NCI-H748 (cell line): ENCODE measurements around the gene ZNF283.
"Not testable (repeated sequence)": the region's sequence is repeated elsewhere in the genome, so short reads cannot be mapped to it uniquely, and the experiment has no call there.

ENCODE experiments used
- DNase-seq: peaks from one replicate; lab custom pipeline; 2025; ENCODE audit not compliant: unreplicated experiment; lab: John Stamatoyannopoulos, UW

The ZNF283 gene

DNA sequence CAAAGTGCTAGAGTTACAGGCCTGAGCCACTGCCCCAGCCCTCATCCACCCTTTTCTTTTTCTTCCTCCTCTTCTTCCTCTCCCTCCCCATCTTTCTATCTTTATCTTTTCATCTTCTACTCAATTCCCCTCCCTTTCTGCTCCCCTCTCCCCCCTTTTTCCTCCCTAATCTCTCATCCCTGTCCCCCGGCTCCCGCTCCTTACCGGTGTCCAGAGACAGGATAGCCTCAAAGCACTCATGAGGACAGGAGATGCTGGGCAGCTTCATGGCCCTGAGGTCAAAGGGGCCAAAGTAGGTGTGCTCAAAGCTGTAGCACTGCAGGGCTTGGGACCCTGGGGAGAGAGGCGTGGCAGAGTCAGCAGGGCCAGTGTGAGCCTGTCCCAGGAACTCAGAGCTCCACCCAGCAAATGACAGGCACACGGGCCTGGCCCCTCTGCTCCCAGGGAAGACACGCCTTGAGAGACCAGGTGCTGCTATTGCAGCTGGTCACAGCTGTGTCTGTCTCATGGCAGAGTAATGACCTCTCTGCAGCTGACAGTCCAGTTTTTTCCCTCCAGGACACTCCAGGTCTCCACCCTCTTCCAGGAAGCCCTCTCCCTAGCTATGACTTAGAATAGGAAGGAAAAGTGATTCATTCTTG, 27.5 kb upstream of the ZNF283 start:
- DNase-seq: peak; percentile 29

- DNase-seq: no peak
These were observed 24.7 kb upstream of the ZNF283 start, which contains the start of gene LYPD5 for GRCh38 chr19:43802216-43802951. LYPD5 (minus strand) TSS chr19:43802447; CDS start chr19:43802380, 67 bp downstream.

DNA sequence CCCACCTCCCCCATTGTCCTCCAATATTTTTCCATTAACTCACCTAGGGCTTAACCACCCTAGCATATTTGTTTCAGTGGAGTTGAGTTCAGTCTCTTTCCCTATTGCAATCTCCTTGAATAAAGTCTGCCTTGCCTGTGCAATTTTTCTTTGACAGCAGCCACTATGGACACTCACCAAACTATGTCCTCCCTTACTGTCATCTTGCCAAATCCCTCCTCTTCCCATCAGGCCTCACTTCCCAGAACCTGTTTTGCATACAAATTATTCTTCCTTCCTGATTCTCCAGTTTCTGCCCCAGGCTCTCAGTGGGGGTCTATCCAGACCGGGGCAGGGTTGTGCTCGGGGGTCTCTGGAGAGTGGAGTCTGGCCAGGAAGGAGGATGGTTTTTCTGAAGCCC, 22.7 kb upstream of the ZNF283 start:
- no peak for DNase-seq

GRCh38 chr19:43806401-43806800, 20.7 kb upstream of the ZNF283 start:
- not testable (repeated sequence) for DNase-seq

GRCh38 chr19:43806848-43807247, 20.3 kb upstream of the ZNF283 start:
- DNase-seq: no peak

- DNase-seq: no peak
These were observed 19.5 kb upstream of the ZNF283 start for GRCh38 chr19:43807651-43808050.

DNA sequence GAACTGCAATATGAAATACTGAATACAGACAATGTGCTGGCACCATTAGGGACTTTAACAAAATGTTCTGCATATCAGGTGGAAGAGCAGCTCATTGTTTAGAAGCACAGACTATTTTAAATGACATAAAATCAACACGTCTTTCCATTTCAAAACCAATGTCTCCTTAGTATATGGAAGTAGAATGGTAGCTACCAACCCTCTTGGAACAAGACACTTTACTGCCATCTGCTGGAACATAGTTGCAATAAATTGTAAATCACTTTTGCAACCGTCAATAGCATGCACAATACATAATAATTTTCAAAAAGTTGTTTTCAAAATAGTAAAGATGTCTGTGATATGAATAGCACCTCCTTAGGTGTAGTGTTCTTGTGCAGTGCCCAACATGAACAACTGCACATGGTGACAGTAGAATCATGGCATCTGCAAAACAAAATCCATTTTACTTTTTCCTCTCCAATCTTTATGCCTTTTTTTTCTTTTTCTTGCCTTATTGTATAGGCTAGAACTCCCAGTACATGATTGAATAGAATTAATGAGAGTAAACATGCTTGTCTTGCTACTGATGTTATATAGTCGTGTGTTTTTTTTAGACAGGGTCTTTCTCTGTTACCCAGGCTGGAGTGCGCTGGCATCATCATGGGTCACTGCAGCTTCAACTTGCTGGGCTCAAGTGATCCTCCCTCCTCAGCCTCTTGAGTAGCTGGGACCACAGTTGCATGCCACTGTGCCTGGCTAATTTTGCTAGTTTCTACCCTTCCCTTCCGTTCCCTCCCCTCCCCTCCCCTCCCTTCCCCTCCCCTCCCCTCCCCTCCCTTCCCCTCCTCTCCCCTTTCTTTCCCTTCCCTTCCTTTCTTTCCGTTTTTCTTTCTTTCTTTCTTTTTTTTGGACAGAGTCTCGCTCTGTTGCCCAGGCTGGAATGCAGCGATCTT, 17.1 kb upstream of the ZNF283 start:
- peak; percentile 78 for DNase-seq

DNA sequence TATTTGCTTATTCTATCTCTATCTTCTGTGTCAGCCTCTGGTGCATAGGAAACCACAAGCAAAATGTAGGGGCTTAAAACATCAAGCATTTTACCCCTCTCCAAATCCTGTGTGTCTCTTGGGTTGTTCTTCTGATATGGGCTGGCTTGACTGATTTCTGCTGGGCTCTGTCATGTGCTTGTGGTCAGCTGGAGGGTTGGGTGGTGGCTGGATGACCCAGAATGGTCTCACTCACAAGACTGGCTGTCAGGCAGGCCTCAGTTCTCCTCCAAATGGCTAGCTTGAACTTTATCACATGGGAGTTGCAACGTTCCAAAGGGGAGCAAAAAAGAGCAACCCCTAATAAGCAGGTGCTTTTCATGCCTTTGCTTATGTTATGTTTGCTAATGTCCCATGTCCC, 15.3 kb upstream of the ZNF283 start:
- no peak for DNase-seq

GRCh38 chr19:43812259-43812658, 14.9 kb upstream of the ZNF283 start:
- DNase-seq: no peak

DNA sequence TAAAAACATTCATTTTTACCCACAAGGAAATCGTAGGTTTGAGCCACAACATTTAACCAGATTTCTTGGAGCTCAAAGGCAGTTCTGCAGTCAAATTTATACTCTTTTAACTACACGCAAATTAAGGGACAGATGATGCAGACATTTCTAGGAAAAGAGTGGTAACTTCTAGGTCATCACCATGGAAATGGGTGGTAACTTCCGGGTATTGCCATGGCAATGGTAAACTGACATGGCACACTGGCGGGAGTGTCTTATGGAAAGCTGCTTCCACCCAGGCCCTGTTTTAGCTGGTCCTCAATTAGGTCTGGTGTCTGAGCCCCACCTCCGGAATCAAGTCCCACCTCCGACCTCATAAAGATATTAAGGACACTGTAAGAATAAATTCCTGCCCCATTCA, 14.4 kb upstream of the ZNF283 start:
- peak; percentile 16 for DNase-seq

DNA sequence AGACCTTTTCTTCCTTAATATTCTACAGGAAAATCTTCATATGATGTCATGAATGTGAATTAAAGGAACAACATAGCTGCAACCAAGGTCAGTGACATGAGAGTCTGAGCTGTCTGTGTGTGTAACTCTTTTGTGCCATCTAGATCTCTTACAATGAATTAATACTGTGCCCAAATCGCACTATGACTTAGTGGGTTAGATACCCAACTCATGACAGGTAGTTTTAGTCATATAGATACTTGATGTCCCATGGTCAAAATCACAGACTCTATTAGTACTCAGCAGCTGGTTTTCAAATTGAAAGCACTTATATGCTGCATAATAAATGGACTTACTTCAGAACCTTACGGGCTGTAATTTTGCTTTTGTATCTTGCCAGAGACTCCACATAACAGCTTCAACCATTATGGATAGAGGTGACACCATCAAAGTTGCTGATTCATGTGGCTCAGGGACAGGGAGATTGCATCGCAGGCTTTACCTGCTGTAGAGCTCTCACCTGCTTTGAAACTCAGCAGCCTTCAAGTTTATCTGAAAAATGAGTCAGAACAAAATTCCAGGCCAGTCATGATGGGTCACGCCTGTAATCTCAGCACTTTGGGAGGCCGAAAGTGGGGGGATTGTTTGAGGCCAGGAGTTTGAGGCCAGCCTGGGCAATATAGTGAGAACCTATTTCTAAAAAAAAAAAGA, 12.3 kb upstream of the ZNF283 start:
- DNase-seq: no peak

DNA sequence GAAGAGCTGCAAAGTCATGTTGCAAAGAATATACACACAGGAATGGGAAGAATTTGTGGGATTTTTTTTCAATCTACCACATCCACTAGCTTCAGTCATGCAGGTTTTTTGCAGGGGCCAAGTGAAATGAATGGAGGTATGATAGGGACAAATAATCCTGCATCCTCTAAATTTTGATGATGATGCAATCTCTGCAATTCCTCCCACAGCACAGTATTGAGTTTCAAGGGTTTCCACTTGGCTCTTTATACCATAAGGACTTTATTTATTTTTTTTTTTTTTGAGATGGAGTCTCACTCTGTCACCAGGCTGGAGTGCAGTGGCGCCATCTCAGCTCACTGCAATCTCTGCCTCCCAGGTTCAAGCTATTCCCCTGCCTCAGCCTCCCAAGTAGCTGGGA, 9.7 kb upstream of the ZNF283 start:
- not testable (repeated sequence) for DNase-seq

DNA sequence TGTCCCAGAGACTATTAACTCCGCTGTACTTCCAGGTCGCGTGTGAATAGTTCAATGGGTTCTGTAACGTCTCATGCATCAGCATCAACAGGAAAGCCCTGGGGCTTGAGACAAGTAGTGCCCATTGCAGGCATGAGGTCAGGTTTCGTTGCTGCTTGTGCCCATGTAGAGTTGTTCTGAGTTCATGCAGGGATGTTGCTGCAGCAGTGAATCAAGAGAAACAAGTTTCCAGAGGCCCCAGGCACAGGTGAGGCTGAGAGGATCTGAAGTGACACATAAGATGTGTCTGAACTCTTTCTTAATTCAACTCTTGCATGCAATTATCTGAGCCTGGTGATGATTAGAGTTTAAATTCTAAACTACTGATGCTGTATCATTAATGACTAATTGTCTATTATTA, 8.6 kb upstream of the ZNF283 start:
- no peak for DNase-seq

GRCh38 chr19:43820098-43820883, 6.8 kb upstream of the ZNF283 start:
- no peak for DNase-seq

DNA sequence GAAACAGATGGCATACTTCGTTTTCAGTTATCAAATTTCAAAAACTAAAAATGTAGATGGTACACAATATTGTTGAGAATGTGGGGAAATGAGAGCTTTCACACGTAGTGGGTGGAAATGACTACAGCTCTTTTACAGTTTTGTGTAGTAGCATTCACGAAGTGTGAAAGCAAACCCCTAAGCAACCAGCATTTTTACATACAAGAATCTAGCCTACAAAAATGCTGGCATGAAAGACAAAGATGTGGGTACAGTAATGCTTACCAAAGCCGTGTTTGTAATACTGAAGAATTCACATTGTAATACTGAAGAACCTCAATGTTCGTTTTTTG, 6.3 kb upstream of the ZNF283 start:
- no peak for DNase-seq

- not testable (repeated sequence) for DNase-seq
These were observed 3.3 kb upstream of the ZNF283 start for GRCh38 chr19:43823856-43824255.

DNA sequence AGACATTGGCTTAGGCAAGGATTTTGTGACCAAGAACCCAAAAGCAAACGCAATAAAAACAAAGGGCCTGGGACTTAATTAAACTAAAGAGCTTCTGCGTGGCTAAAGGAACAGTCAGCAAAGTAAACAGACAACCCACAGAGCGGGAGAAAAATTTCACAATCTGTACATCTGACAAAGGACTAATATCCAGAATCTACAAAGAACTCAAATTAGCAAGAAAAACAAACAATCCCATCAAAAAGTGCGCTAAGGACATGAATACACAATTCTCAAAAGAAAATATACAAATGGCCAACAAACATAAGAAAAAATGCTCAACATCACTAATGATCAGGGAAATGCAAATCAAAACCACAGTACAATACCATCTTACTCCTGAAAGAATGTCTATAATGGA, 2.5 kb upstream of the ZNF283 start:
- DNase-seq: peak; percentile 47

GRCh38 chr19:43839139-43839538, 12.0 kb downstream of the ZNF283 start:
- DNase-seq: no peak

DNA sequence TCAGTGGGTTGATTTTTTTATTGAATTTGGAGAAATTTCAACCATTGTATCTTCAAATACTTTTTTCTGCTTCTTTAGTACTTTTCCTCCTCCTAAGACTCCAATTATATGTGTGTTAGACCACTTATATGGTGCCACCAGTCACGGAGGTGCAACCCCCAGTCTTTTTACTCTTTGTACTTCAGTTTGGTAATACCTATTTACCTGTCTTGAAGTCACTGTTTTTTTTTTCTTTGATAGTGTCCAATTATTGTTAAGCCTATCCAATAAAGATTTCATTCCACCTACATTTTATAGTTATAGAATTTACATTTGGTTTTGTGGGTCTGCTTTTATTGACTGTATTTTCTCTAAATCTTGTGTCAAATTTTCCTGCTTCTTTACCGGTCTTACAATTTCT, 14.9 kb downstream of the ZNF283 start:
- DNase-seq: peak; percentile 10

- no peak for DNase-seq
These were observed 20.1 kb downstream of the ZNF283 start for GRCh38 chr19:43847246-43847645.
